ENCODE measurements around the gene TMUB1.

The TMUB1 gene

GRCh38 chr7:151089893-151090730 lies 6.8 kb upstream of the TMUB1 start:
- H3K9ac ChIP-seq (ENCODE audit: low read length), result no peak overlapping the region
- no peaks in the 10 kb centered on the region for H3K9me2 ChIP-seq (ENCODE audit: low read depth, low read length)
- no peaks in the 10 kb centered on the region for H4K20me1 ChIP-seq (ENCODE audit: insufficient read depth, low read length)
- H3K9me3 ChIP-seq (ENCODE audit: low read length), result no peaks in the 10 kb centered on the region
- no peak overlapping the region for H3K4me2 ChIP-seq (ENCODE audit: low read length)
- H3F3A ChIP-seq (ENCODE audit: insufficient read depth, low read length), result no peaks in the 10 kb centered on the region; the same call in 1 of the 2 replicates
- no peak overlapping the region for H3K4me3 ChIP-seq (ENCODE audit: low read depth, low read length, poor library complexity, severe bottlenecking)
- H3K36me3 ChIP-seq (ENCODE audit: insufficient read depth, low read length), result no peaks in the 10 kb centered on the region
- H3K27ac ChIP-seq (ENCODE audit: low read depth, low read length, poor library complexity, severe bottlenecking), result no peak overlapping the region
- H3K27me3 ChIP-seq (ENCODE audit: insufficient read depth, low read length), result peaks cover 16% of the 10 kb centered on the region
- no peaks in the 10 kb centered on the region for H3K79me2 ChIP-seq (ENCODE audit: insufficient read depth, low read length)
- peaks cover 18% of the 10 kb centered on the region for H3K4me1 ChIP-seq (ENCODE audit: insufficient read depth, low read length, severe bottlenecking)
- no peak overlapping the region for H2AFZ ChIP-seq (ENCODE audit: low read length)
- no peak for TF ChIP-seq EZH2 (IDR thresholded peaks at IDR 0.05; ENCODE audit: borderline replicate concordance, low read length)
- TF ChIP-seq CTCF (IDR thresholded peaks at IDR 0.05; ENCODE audit: low read length), result no peak

- Histone ChIP-seq H3F3A (ENCODE audit: insufficient read depth, low read length) (no peaks in the 10 kb centered on the region; the same call in 1 of the 2 replicates), H2AFZ (ENCODE audit: low read length) (no peak overlapping the region), H3K36me3 (ENCODE audit: insufficient read depth, low read length) (no peaks in the 10 kb centered on the region), H3K4me1 (ENCODE audit: insufficient read depth, low read length, severe bottlenecking) (peaks cover 20% of the 10 kb centered on the region), H3K27ac (ENCODE audit: low read depth, low read length, poor library complexity, severe bottlenecking) (no peak overlapping the region), H3K4me2 (ENCODE audit: low read length) (no peak overlapping the region), H3K9me3 (ENCODE audit: low read length) (no peaks in the 10 kb centered on the region), H4K20me1 (ENCODE audit: insufficient read depth, low read length) (no peaks in the 10 kb centered on the region), H3K79me2 (ENCODE audit: insufficient read depth, low read length) (no peaks in the 10 kb centered on the region), H3K9ac (ENCODE audit: low read length) (no peak overlapping the region), H3K4me3 (ENCODE audit: low read depth, low read length, poor library complexity, severe bottlenecking) (no peak overlapping the region), H3K27me3 (ENCODE audit: insufficient read depth, low read length) (peaks cover 16% of the 10 kb centered on the region), H3K9me2 (ENCODE audit: low read depth, low read length) (no peaks in the 10 kb centered on the region)
- TF ChIP-seq EZH2 (IDR thresholded peaks at IDR 0.05; ENCODE audit: borderline replicate concordance, low read length), result no peak
- TF ChIP-seq CTCF (IDR thresholded peaks at IDR 0.05; ENCODE audit: low read length), result no peak
These were observed 5.8 kb upstream of the TMUB1 start for GRCh38 chr7:151088856-151089699.

- no peaks in the 10 kb centered on the region for H3K9me2 ChIP-seq (ENCODE audit: low read depth, low read length)
- no peak for TF ChIP-seq EZH2 (IDR thresholded peaks at IDR 0.05; ENCODE audit: borderline replicate concordance, low read length)
- no peak for TF ChIP-seq CTCF (IDR thresholded peaks at IDR 0.05; ENCODE audit: low read length)
- H3K9me3 ChIP-seq (ENCODE audit: low read length), result no peaks in the 10 kb centered on the region
- peak overlapping the region; percentile 57 for H3K4me3 ChIP-seq (ENCODE audit: low read depth, low read length, poor library complexity, severe bottlenecking)
- peaks cover 26% of the 10 kb centered on the region for H3K4me1 ChIP-seq (ENCODE audit: insufficient read depth, low read length, severe bottlenecking)
- no peak overlapping the region for H3K9ac ChIP-seq (ENCODE audit: low read length)
- H4K20me1 ChIP-seq (ENCODE audit: insufficient read depth, low read length), result no peaks in the 10 kb centered on the region
- no peaks in the 10 kb centered on the region for H3K36me3 ChIP-seq (ENCODE audit: insufficient read depth, low read length)
- no peak overlapping the region for H2AFZ ChIP-seq (ENCODE audit: low read length)
- no peak overlapping the region for H3K4me2 ChIP-seq (ENCODE audit: low read length)
- peaks cover 16% of the 10 kb centered on the region for H3K27me3 ChIP-seq (ENCODE audit: insufficient read depth, low read length)
- H3K27ac ChIP-seq (ENCODE audit: low read depth, low read length, poor library complexity, severe bottlenecking), result no peak overlapping the region
- no peaks in the 10 kb centered on the region; the same call in none of the 2 replicates for H3F3A ChIP-seq (ENCODE audit: insufficient read depth, low read length)
- H3K79me2 ChIP-seq (ENCODE audit: insufficient read depth, low read length), result no peaks in the 10 kb centered on the region
These were observed 4.9 kb upstream of the TMUB1 start for GRCh38 chr7:151088019-151088855.
